Epithelial cell of prostate (primary cell): ENCODE results near the gene KDM4B.

Experiments
- DNase-seq: peaks from one replicate; pipeline ENCODE4 v3.0.0-alpha.2; 2011; ENCODE audit warnings: low read depth, low spot score
- H3K27ac ChIP-seq: fragments of 450-650 bp; 2 replicates; pipeline ENCODE4 v1.5.1; 2017; ENCODE audit warnings: mild to moderate bottlenecking

The KDM4B gene

DNA sequence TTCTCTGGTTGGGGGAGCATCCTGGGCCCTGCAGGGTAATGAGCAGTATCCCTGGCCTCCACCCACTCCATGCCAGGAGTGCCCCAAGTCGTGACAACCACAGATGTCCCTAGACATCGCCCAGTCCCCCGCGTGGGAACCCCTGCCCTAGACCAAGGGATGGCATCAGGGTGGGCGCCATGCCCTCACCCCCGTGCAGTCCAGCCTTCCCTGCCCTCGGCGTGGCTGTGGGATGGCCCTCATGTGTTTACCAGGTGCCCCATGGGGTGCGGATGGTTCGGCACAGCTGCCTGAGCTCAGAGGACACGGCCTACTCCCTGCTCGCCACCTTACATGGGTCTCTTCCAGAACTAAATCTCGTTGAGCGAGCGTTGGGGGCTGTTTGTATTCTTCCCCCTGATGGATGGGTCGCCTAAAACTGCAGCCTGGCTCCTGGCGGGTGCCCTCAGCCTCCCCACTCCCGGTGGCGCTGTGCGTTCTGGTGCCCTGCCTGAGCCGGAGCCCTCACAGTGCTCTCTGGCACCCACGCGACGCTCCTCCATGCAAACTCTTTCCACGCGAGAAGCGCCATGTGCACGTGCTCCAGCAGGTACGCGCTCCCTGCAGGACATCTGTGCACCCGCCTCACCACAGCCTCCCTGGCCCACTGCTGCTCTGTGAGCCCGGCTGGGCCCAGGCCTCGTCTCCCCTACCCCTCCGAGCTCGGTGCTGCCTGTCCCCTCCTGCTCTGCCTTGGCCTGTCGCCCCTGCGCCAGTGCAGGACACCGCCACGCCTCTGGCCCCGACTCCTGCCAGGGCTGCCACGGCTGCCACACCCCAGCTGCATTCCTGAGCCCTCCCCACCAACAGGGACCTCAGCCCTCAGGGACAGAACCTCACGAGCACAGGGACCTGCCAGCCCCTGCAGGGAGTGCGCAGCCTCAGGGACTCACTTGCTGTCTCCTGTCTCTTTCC lies 145.0 kb downstream of the KDM4B start:
- no peak for DNase-seq
- no peak overlapping the region for H3K27ac ChIP-seq

GRCh38 chr19:5114727-5115126 lies 145.8 kb downstream of the KDM4B start:
- DNase-seq: no peak
- no peak overlapping the region for H3K27ac ChIP-seq

DNA sequence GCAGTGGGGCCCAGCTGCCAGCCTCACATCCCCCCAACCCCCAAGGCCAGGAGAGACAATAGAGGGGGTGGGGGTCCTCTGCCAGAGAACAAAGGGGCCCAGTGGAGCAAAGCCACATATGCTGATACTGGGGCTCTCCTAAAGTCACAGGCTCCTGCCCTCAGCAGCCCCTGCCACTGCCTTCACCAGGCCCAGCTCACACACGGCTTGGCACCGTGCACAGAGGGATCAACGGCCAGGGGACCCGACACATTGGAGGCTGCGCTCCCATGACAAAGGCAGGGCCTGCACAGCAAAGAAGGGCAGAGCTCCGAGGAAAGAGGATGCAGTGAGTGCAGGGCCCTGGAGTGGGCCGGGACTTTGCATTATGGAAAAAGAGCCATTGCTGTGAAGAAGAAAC lies 146.4 kb downstream of the KDM4B start:
- no peak for DNase-seq
- H3K27ac ChIP-seq: no peak overlapping the region

GRCh38 chr19:5115771-5116202 lies 146.9 kb downstream of the KDM4B start:
- H3K27ac ChIP-seq: no peak overlapping the region
- DNase-seq: no peak

- no peak for DNase-seq
- H3K27ac ChIP-seq: no peak overlapping the region
Observed at GRCh38 chr19:5116292-5116691, 147.4 kb downstream of the KDM4B start.

DNA sequence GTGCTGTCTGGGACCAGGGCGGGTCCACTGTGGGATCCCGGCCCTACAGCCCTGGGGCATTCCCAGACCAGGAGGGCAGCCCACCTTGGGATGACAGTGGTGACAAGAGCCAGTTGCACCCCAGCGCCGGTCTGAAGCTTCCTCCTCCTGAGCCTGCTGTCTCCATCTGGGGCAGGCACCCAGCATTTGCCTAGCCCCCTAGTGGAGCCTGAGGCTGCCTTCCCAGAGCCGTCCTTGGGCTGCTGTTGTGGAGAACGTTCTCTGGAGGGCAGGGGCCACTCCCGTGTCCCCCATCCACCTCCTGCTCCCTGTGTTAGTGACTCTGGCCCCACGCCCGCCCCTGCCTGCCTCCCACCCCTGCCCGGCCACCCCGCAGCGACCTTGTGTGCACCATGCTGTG lies 148.5 kb downstream of the KDM4B start:
- DNase-seq: no peak
- H3K27ac ChIP-seq: no peak overlapping the region

DNA sequence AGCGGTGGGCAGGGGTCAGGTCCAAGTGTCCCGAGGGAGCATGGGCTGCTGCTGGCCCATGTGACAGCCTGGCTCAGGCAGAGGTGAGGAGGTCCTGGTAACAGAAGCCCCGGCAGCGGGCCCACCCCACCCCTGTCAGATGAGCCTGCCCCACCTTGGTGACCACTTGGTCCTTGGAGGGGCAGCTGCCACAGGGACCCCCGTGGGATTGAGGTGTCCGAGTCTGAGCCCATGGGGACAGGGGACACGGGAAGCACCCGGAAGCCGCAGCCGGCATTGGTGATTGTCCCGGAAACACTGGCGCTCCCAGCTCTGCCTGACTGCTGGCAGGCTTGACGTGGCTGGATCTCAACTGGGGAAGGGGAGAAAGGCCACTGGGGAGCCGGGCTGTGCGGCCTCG lies 149.1 kb downstream of the KDM4B start:
- no peak overlapping the region for H3K27ac ChIP-seq
- no peak for DNase-seq

- no peak for DNase-seq
- H3K27ac ChIP-seq: no peak overlapping the region
Observed at GRCh38 chr19:5119297-5119998, 150.5 kb downstream of the KDM4B start.

DNA sequence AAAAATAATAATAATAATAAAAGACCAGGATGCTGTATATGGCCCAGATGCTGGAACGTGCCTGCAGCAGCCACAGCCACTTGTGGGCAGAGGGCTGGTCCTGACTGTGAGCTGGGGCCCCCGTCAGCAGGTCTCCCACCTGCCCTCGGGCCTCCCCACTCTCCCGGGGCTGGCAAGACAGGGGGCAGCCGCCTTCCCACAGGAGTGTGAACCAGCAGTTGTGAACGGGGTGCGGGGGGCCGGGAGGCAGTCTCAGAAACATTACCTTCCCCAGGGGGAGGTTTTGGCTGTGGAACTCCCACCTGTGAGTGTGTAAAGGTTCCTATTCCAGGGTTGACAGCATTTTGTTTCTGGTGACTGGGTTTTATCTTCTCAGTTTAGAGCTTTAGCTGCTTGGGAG lies 151.4 kb downstream of the KDM4B start:
- no peak overlapping the region for H3K27ac ChIP-seq
- no peak for DNase-seq

DNA sequence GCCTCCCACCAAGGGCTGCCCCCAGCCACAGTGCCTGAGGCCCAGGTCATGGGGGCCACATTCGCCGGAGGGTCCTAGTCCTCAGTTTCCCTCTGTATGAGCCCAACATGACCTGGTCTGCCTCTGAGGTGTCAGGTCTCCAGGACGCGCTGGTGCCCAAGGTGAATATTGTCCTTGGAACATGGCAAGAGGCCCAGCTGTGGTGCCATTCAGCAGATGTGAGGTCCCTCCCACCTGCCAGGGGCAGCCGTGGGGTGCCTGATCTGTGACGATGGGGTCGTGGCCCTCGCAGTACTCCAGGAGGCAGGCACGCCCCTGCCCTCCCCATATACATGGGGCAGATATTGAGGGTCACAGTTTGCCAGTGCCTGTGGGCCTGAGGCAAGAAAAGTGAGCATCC lies 151.9 kb downstream of the KDM4B start:
- DNase-seq: no peak
- H3K27ac ChIP-seq: no peak overlapping the region

DNA sequence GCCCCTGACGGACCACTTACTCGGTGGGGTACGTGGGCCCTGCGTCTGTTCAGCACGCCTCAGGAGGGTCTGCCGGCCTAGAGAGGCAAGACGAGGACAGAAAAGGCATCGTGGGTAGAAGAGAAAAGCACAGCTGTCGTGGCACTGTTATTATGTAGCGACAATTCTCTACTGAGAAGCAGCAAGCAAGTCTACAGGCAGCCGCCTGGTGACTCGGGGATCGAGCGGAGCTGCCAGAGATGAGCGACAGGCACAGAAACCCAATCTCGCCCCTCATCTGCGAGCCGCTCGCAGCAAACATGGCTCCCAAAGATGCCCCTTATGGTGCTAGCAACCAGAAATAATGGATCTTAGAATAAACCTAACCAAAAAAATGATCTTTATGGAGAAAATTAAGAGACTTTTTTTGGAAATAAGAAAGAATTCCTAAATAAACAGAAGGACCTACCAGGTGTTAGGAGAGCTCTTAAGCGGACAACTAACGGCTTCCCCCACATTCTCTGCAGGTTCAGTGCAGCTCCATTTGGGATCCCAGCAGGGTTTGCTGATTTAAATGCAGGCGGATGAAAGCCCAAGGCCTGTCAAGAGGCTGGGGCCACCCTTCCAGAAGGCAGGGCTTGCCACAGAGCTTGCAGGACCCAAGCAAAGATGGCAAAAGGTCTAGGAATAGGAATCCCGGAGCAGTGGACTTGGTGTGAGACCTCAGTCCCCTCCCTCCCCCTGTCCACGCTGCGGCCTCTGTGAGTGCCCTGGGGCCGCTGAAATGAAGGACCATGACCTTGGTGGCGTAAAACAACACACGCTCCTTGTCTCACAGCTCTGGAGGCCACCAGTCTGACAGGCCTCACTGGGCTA lies 152.6 kb downstream of the KDM4B start:
- DNase-seq: no peak
- no peak overlapping the region for H3K27ac ChIP-seq

- no peak for DNase-seq
- no peak overlapping the region for H3K27ac ChIP-seq
Observed at GRCh38 chr19:5122121-5122400, 153.1 kb downstream of the KDM4B start.

GRCh38 chr19:5122671-5123409 lies 153.9 kb downstream of the KDM4B start:
- H3K27ac ChIP-seq: no peak overlapping the region
- no peak for DNase-seq

DNA sequence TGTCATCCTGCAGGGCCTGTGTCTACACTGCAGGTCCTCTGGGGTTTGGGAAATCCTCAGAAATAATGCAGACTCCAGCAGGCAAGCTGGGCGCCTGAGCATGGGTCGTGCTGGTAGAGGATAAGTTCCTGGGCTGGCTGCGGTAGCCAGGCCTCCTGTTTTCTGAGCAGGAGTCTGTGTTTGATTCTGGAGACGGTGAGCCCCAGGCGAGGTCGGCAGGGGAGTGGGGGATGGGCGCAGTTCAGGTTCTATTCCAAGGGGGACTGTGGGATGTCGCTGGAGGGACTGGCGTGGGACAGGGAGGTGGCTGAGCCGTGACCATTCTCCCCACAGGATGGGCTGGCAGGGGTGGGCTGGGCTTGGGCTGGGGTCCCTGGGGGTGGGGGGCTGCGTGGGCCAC lies 154.7 kb downstream of the KDM4B start:
- DNase-seq: no peak
- H3K27ac ChIP-seq: no peak overlapping the region

DNA sequence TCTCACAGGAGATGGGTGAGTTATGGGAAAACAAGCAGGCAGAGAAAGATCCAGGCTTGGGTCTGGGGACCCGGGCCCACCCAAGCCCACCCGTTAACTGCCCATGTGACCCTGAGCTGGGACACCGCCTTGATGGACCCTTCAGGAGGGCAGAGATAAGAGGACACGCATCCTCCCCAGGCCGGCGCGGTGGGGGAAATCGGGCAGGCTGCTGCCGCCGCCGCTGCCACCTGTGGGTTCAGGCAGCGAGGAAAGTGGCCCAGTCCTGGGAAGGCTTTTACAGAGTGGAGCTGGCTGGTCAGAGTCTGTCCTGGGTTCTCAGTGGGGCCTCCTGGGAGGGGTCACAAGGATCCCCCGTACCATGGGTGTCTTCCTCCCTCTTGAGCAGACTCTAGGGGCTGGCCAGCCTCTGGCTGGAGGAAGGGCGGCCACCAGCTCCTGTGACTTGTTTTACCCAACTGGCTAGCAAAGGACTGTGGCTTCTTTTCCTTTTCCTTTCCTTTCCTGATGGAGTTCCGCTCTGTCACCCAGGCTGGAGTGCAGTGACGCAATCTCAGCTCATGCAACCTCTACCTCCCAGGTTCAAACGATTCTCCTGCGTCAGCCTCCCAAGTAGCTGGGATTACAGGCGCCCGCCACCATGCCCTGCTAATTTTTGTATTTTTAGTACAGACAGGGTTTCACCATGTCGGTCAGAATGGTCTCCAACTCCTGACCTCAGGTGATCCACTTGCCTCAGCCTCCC lies 155.4 kb downstream of the KDM4B start:
- no peak overlapping the region for H3K27ac ChIP-seq
- no peak for DNase-seq

- no peak for DNase-seq
- no peak overlapping the region for H3K27ac ChIP-seq
Observed at GRCh38 chr19:5125376-5125775, 156.5 kb downstream of the KDM4B start.

GRCh38 chr19:5125797-5126497 lies 157.0 kb downstream of the KDM4B start:
- DNase-seq: no peak

DNA sequence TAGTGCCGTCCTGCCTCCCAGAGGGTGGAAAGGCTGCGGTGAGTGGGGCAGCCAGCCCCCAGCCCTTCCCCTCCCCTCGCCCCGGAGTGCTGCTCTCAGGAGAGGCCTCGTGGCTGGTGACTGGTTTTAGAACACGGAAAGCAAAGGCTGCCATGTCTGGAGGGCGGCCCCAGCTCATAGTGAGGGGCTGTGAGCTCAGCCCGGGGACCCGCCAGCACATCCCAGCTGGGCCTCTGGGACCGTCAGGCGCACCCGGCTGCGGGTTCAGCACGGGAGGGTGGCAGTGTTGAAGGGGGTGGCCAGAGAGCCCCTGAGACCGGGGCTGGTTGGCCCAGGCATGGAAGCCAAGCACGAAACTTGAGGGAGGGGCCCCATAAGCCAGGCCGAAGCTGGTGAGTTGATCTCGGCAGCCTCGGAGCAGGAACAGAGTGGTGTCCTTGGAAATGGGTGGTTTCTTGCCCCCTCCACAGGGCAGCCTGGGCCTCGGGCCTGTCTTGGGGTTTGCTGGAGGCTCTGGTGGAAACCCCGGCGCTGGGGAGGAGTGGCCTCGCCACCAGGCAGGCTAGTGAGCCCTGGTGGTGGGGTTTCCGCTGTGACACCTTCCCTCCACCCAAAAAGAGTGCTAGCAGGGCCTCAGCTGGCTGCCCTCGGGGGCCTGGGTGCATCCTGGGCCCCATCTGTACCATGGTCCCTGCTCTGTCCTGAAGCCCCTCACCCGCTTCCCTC lies 157.7 kb downstream of the KDM4B start:
- H3K27ac ChIP-seq: no peak overlapping the region
- DNase-seq: no peak

More at GRCh38 chr19:5125797-5126497, 157.0 kb downstream of the KDM4B start:
- H3K27ac ChIP-seq: no peak overlapping the region
